Neural cell (in vitro differentiated cells): ENCODE data around the gene ACER2. TPM values are rescaled to one million over a fixed set of nuclear protein-coding genes. Genes with fewer than 3 reads are reported as not detected.

Experiments
- H2AFZ ChIP-seq: fragments of 200-600, 300-800 bp; sonication (generic), shearing (Covaris generic); 2 replicates; pipeline ENCODE4 v1.6.0; 2014; ENCODE audit warnings: low read depth, mild to moderate bottlenecking, antibody characterized with exemption, low read length, moderate library complexity
- H3F3A ChIP-seq: fragments of 200-600 bp; shearing (Covaris generic); 2 replicates; pipeline ENCODE4 v1.6.1; 2016; ENCODE audit warnings: mild to moderate bottlenecking, moderate library complexity, mixed read lengths, antibody characterized with exemption, low read length; ENCODE audit not compliant: insufficient read depth, poor library complexity, severe bottlenecking
- H3K27ac ChIP-seq: fragments of 200-600, 300-800 bp; sonication (generic), shearing (Covaris generic); 2 replicates; pipeline ENCODE4 v1.5.1; 2014; ENCODE audit warnings: mild to moderate bottlenecking, low read length, moderate library complexity
- H3K27me3 ChIP-seq: fragments of 300-800, 200-600 bp; sonication (generic), shearing (Covaris generic); 2 replicates; pipeline ENCODE4 v1.6.0; 2014; ENCODE audit warnings: mild to moderate bottlenecking, low read depth, low read length, moderate library complexity; ENCODE audit not compliant: insufficient read depth
- H3K36me3 ChIP-seq: fragments of 300-800, 200-600 bp; sonication (generic), shearing (Covaris generic); 2 replicates; pipeline ENCODE4 v1.5.1; 2014; ENCODE audit warnings: mild to moderate bottlenecking, antibody characterized with exemption, low read length, moderate library complexity; ENCODE audit not compliant: insufficient read depth
- H3K4me2 ChIP-seq: fragments of 300-800, 200-600 bp; sonication (generic), shearing (Covaris generic); 2 replicates; pipeline ENCODE4 v1.6.0; 2014; ENCODE audit warnings: mild to moderate bottlenecking, low read length
- H3K4me3 ChIP-seq: fragments of 300-800, 200-600 bp; sonication (generic), shearing (Covaris generic); 2 replicates; pipeline ENCODE4 v1.5.1; 2014; ENCODE audit warnings: mild to moderate bottlenecking, low read length, moderate library complexity
- H3K79me2 ChIP-seq: fragments of 200-600 bp; shearing (Covaris generic); replicated peaks from 2 replicates; pipeline ENCODE4 v1.6.0; 2014; ENCODE audit warnings: mild to moderate bottlenecking, low read length, moderate library complexity; ENCODE audit not compliant: insufficient read depth
- H3K9ac ChIP-seq: fragments of 300-800, 200-600 bp; sonication (generic), shearing (Covaris generic); 2 replicates; pipeline ENCODE4 v1.6.1; 2016; ENCODE audit warnings: mild to moderate bottlenecking, low read length, mixed read lengths
- H3K9me2 ChIP-seq: fragments of 200-600 bp; shearing (Covaris generic); 2 replicates; pipeline ENCODE4 v1.6.1; 2016; ENCODE audit warnings: mild to moderate bottlenecking, low read length, mixed read lengths; ENCODE audit not compliant: insufficient read depth
- H3K9me3 ChIP-seq: fragments of 200-600, 300-800 bp; sonication (generic), shearing (Covaris generic); 2 replicates; pipeline ENCODE4 v1.6.1; 2016; ENCODE audit warnings: mild to moderate bottlenecking, mixed run types, low read length, moderate library complexity, mixed read lengths
- H4K20me1 ChIP-seq: fragments of 200-600 bp; shearing (Covaris generic); 2 replicates; pipeline ENCODE4 v1.6.1; 2016; ENCODE audit warnings: mild to moderate bottlenecking, mixed run types; ENCODE audit not compliant: insufficient read depth
- CTCF ChIP-seq: fragments of 450-650 bp; IDR thresholded peaks from 2 replicates; pipeline ENCODE4 v1.5.1; 2014; ENCODE audit warnings: antibody characterized with exemption, mild to moderate bottlenecking, moderate library complexity; ENCODE audit not compliant: poor library complexity, severe bottlenecking
- EP300 ChIP-seq: fragments of 450-650 bp; conservative IDR thresholded peaks from 2 replicates; pipeline ENCODE4 v1.6.1; 2014; ENCODE audit warnings: antibody characterized with exemption, mild to moderate bottlenecking, moderate library complexity; ENCODE audit not compliant: poor library complexity, severe bottlenecking
- EZH2 ChIP-seq: fragments of 200-600, 300-800 bp; shearing (Covaris generic), sonication (generic); IDR thresholded peaks from 2 replicates; pipeline ENCODE4 v1.6.1; 2014; ENCODE audit warnings: antibody characterized with exemption, low read length, borderline replicate concordance, mild to moderate bottlenecking; ENCODE audit not compliant: insufficient read depth, poor library complexity, severe bottlenecking
- MXI1 ChIP-seq: fragments of 450-650 bp; conservative IDR thresholded peaks from 2 replicates; pipeline ENCODE4 v1.6.1; 2014; ENCODE audit warnings: antibody characterized with exemption, mild to moderate bottlenecking; ENCODE audit not compliant: poor library complexity, severe bottlenecking
- POLR2AphosphoS5 ChIP-seq: IDR thresholded peaks from 2 replicates; pipeline ENCODE4 v1.6.1; 2012
- RAD21 ChIP-seq: fragments of 450-650 bp; conservative IDR thresholded peaks from 2 replicates; pipeline ENCODE4 v1.6.1; 2014; ENCODE audit warnings: antibody characterized with exemption, mild to moderate bottlenecking, moderate library complexity
- REST ChIP-seq: IDR thresholded peaks from 2 replicates; pipeline ENCODE4 v1.6.1; 2012; ENCODE audit warnings: borderline replicate concordance
- SMC3 ChIP-seq: fragments of 450-650 bp; conservative IDR thresholded peaks from 2 replicates; pipeline ENCODE4 v1.6.1; 2014; ENCODE audit warnings: antibody characterized with exemption, mild to moderate bottlenecking, moderate library complexity; ENCODE audit not compliant: poor library complexity
- TAF1 ChIP-seq: IDR thresholded peaks from 2 replicates; pipeline ENCODE4 v1.6.1; 2012; ENCODE audit warnings: low read depth
- polyA plus RNA-seq: library from polyadenylated mRNA; depleted of rRNA; stranded (reverse); fragments of >200 nt; gene quantifications from 2 replicates; pipeline ENCODE4 v1.2.3, GENCODE V29; 2014

The ACER2 gene
- polyA plus RNA-seq, 1 donor from 2014 or later: 3.0 TPM

- Histone ChIP-seq H3K27ac (no peak overlapping the region), H3K9me3 (no peaks in the 10 kb centered on the region), H2AFZ (no peak overlapping the region), H3K4me2 (no peak overlapping the region), H3K4me3 (no peak overlapping the region), H3K79me2 (no peaks in the 10 kb centered on the region), H3K36me3 (peaks cover under 1% of the 10 kb centered on the region), H4K20me1 (no peaks in the 10 kb centered on the region), H3K9ac (no peak overlapping the region), H3K27me3 (no peaks in the 10 kb centered on the region), H3K9me2 (no peaks in the 10 kb centered on the region), H3F3A (no peaks in the 10 kb centered on the region)
- TF ChIP-seq POLR2AphosphoS5 (no peak), EZH2 (no peak), REST (no peak), CTCF (no peak), RAD21 (no peak), SMC3 (no peak), TAF1 (no peak), MXI1 (no peak), EP300 (no peak)
Measured at GRCh38 chr9:19440376-19440775, 31.6 kb downstream of the ACER2 start.

GRCh38 chr9:19440823-19441580 lies 32.2 kb downstream of the ACER2 start:
- Histone ChIP-seq H4K20me1 (no peaks in the 10 kb centered on the region), H3K9me3 (no peaks in the 10 kb centered on the region), H3F3A (no peaks in the 10 kb centered on the region), H3K27ac (no peak overlapping the region), H3K36me3 (no peaks in the 10 kb centered on the region), H3K4me2 (no peak overlapping the region), H3K4me3 (no peak overlapping the region), H3K27me3 (no peaks in the 10 kb centered on the region), H2AFZ (no peak overlapping the region), H3K9ac (no peak overlapping the region), H3K79me2 (no peaks in the 10 kb centered on the region), H3K9me2 (no peaks in the 10 kb centered on the region)
- TF ChIP-seq POLR2AphosphoS5: no peak
- TF ChIP-seq TAF1: no peak
- TF ChIP-seq REST: no peak
- TF ChIP-seq CTCF: no peak
- no peak for TF ChIP-seq RAD21
- TF ChIP-seq EZH2: no peak
- TF ChIP-seq MXI1: no peak
- no peak for TF ChIP-seq EP300
- TF ChIP-seq SMC3: no peak
